ENCODE measurements around the gene TEX22. TPM values are rescaled to one million over a fixed set of nuclear protein-coding genes. Genes with fewer than 3 reads are reported as not detected.

TEX22 gene
- total and polyA plus RNA-seq, 2 experiments from 2014 or later = 0.21 TPM

GRCh38 chr14:105461903-105462302 lies 63.6 kb downstream of the TEX22 start:
- 0 out of 2 replicates have a peak, but pooled peaks cover 8% of the 10 kb centered on the region for H4K20me1 ChIP-seq (replicated peaks; ENCODE audit: insufficient read depth)
- peaks cover 2% of the 10 kb centered on the region; the same call in 1 of the 3 replicates for H3K4me1 Mint-ChIP-seq

More at GRCh38 chr14:105461903-105462302, 63.6 kb downstream of the TEX22 start:
- H3K9me2 ChIP-seq (ENCODE audit: insufficient read depth) = no peaks in the 10 kb centered on the region
- DNase-seq (ENCODE audit: low spot score) (no peak), ATAC-seq (no peak)
- no peaks in the 10 kb centered on the region for H3K27me3 ChIP-seq (ENCODE audit: insufficient read depth)
- H3K79me2 ChIP-seq (replicated peaks; ENCODE audit: insufficient read depth) = no peaks in the 10 kb centered on the region
- Mint-ChIP-seq H3K4me3 (no peak overlapping the region), H3K27ac (peak overlapping the region; percentile 90; the same call in 1 of the 2 replicates), H3K9me3 (no peaks in the 10 kb centered on the region; the same call in 2 of the 3 replicates), H3K36me3 (ENCODE audit: low read depth) (peaks cover 34% of the 10 kb centered on the region), H3K27me3 (ENCODE audit: insufficient read depth, low read depth, poor library complexity) (peaks cover 19% of the 10 kb centered on the region)
- no peak overlapping the region for H3K4me2 ChIP-seq
- TF ChIP-seq CTCF (conservative IDR thresholded peaks at IDR 0.05; ENCODE audit: low read depth in 2 of 2) = no peak
- H2AFZ ChIP-seq = no peak overlapping the region
- H3K4me3 ChIP-seq = no peak overlapping the region
- 0 out of 2 replicates have a peak overlapping the region, but pooled peaks have one; percentile 55 for H3K27ac ChIP-seq (ENCODE audit: low read depth)
- no peaks in the 10 kb centered on the region for H3F3A ChIP-seq (replicated peaks; ENCODE audit: low read depth)
- H3K4me1 ChIP-seq (ENCODE audit: insufficient read depth) = no peaks in the 10 kb centered on the region
- peaks cover 3% of the 10 kb centered on the region; the same call in 1 of the 2 replicates for H3K36me3 ChIP-seq (ENCODE audit: insufficient read depth)

Other genes with a start within 250 kb of the TEX22 start
- gene JAG2, start 229.8 kb upstream of the TEX22 start, total RNA-seq (2014; rRNA removed; shearing (Covaris generic)) = 9.6 and 10.3 TPM in 2 replicates
- gene JAG2, start 229.8 kb upstream of the TEX22 start, polyA plus RNA-seq (2016; fragmentation: Nextera tagmentation; extraction: Ambion mirVana) = 1.9 and 2.6 TPM in 2 replicates
- gene NUDT14, start 217.2 kb upstream of the TEX22 start, total RNA-seq (2014; rRNA removed; shearing (Covaris generic)) = 13.6 and 14.8 TPM in 2 replicates
- 38.4 and 41.0 TPM in 2 replicates for gene NUDT14, start 217.2 kb upstream of the TEX22 start, polyA plus RNA-seq (2016; fragmentation: Nextera tagmentation; extraction: Ambion mirVana)
- gene BTBD6, start 150.0 kb upstream of the TEX22 start, total RNA-seq (2014; rRNA removed; shearing (Covaris generic)) = 11.6 and 12.1 TPM in 2 replicates
- 2.2 and 3.2 TPM in 2 replicates for gene BTBD6, start 150.0 kb upstream of the TEX22 start, polyA plus RNA-seq (2016; fragmentation: Nextera tagmentation; extraction: Ambion mirVana)
- gene BRF1, start 97.5 kb upstream of the TEX22 start, total RNA-seq (2014; rRNA removed; shearing (Covaris generic)) = 27.8 and 29.9 TPM in 2 replicates
- gene BRF1, start 97.5 kb upstream of the TEX22 start, polyA plus RNA-seq (2016; fragmentation: Nextera tagmentation; extraction: Ambion mirVana) = 7.6 and 8.6 TPM in 2 replicates
- 67.7 and 79.0 TPM in 2 replicates for gene PACS2, start 83.8 kb upstream of the TEX22 start, total RNA-seq (2014; rRNA removed; shearing (Covaris generic))
- gene PACS2, start 83.8 kb upstream of the TEX22 start, polyA plus RNA-seq (2016; fragmentation: Nextera tagmentation; extraction: Ambion mirVana) = 22.5 and 27.5 TPM in 2 replicates
- 104 and 126 TPM in 2 replicates for gene MTA1, start 21.3 kb downstream of the TEX22 start, total RNA-seq (2014; rRNA removed; shearing (Covaris generic))
- gene MTA1, start 21.3 kb downstream of the TEX22 start, polyA plus RNA-seq (2016; fragmentation: Nextera tagmentation; extraction: Ambion mirVana) = 53.3 and 63.2 TPM in 2 replicates
- 3.4 and 5.0 TPM in 2 replicates for gene CRIP2, start 76.3 kb downstream of the TEX22 start, total RNA-seq (2014; rRNA removed; shearing (Covaris generic))
- gene CRIP2, start 76.3 kb downstream of the TEX22 start, polyA plus RNA-seq (2016; fragmentation: Nextera tagmentation; extraction: Ambion mirVana) = 9.6 and 12.3 TPM in 2 replicates
- 0.80 and 7.7 TPM in 2 replicates for gene CRIP1, start 88.3 kb downstream of the TEX22 start, total RNA-seq (2014; rRNA removed; shearing (Covaris generic))
- 8.4 and 13.2 TPM in 2 replicates for gene CRIP1, start 88.3 kb downstream of the TEX22 start, polyA plus RNA-seq (2016; fragmentation: Nextera tagmentation; extraction: Ambion mirVana)
- 3.9 and 16.3 TPM in 2 replicates for gene TEDC1, start 92.7 kb downstream of the TEX22 start, total RNA-seq (2014; rRNA removed; shearing (Covaris generic))
- gene TEDC1, start 92.7 kb downstream of the TEX22 start, polyA plus RNA-seq (2016; fragmentation: Nextera tagmentation; extraction: Ambion mirVana) = 4.1 and 5.9 TPM in 2 replicates
- gene TMEM121, start 128.0 kb downstream of the TEX22 start, total RNA-seq (2014; rRNA removed; shearing (Covaris generic)) = 0.93 and 1.3 TPM in 2 replicates
- 0.13 and 0.42 TPM in 2 replicates for gene TMEM121, start 128.0 kb downstream of the TEX22 start, polyA plus RNA-seq (2016; fragmentation: Nextera tagmentation; extraction: Ambion mirVana)